A673 (cell line): ENCODE measurements around the gene MED12L. TPM values are rescaled to one million over a fixed set of nuclear protein-coding genes. Genes with fewer than 3 reads are reported as not detected.

Experiments used
- BruUV-seq: library from RNA; stranded (reverse); fragments of 400-500 nt; replicated peaks from 2 replicates; lab custom pipeline; 2021; lab: Mats Ljungman, UMichigan
- CTCF ChIA-PET: fragments of 300-600 bp; sonication (Branson Sonifier 250); formaldehyde crosslinking; loops from one replicate; lab custom pipeline; 2022; ENCODE audit warnings: antibody characterized with exemption; lab: Charles Lee
- POLR2A ChIA-PET: fragments of 300-600 bp; sonication (Branson Sonifier 250); formaldehyde crosslinking; loops from one replicate; lab custom pipeline; 2022; ENCODE audit warnings: antibody characterized with exemption; ENCODE audit not compliant: low non-redundant PET; lab: Charles Lee
- DNase-seq: peaks from one replicate; pipeline ENCODE4 v3.0.0-alpha.2; 2015; ENCODE audit warnings: low spot score
- H3K27ac ChIP-seq: fragments of 200-600 bp; sonication (generic); 2 replicates; pipeline ENCODE4 v1.5.1; 2016; ENCODE audit warnings: mixed run types, low read depth, mild to moderate bottlenecking, mixed read lengths, antibody characterized with exemption, low read length; ENCODE audit not compliant: poor library complexity, severe bottlenecking
- H3K27me3 ChIP-seq: fragments of 200-600 bp; sonication (generic); replicated peaks from 2 replicates; pipeline ENCODE4 v1.6.1; 2017; ENCODE audit warnings: mixed run types, low read depth, mild to moderate bottlenecking, mixed read lengths, antibody characterized with exemption, low read length; ENCODE audit not compliant: insufficient read depth, poor library complexity
- H3K36me3 ChIP-seq: fragments of 200-600 bp; sonication (generic); 2 replicates; pipeline ENCODE4 v1.6.1; 2016; ENCODE audit warnings: mixed run types, mild to moderate bottlenecking, mixed read lengths, antibody characterized with exemption, low read length; ENCODE audit not compliant: insufficient read depth, poor library complexity, severe bottlenecking
- H3K4me1 ChIP-seq: fragments of 200-600 bp; sonication (generic); 2 replicates; pipeline ENCODE4 v1.6.1; 2017; ENCODE audit warnings: mixed run types, mild to moderate bottlenecking, mixed read lengths, antibody characterized with exemption, low read length; ENCODE audit not compliant: insufficient read depth, poor library complexity, severe bottlenecking
- H3K4me3 ChIP-seq: fragments of 200-600 bp; sonication (generic); 2 replicates; pipeline ENCODE4 v1.5.1; 2016; ENCODE audit warnings: low read depth, mixed run types, mild to moderate bottlenecking, mixed read lengths, low read length; ENCODE audit not compliant: poor library complexity, severe bottlenecking
- H3K9me3 ChIP-seq: fragments of 200-600 bp; sonication (generic); 2 replicates; pipeline ENCODE4 v1.6.1; 2016; ENCODE audit warnings: mixed run types, low read depth, mild to moderate bottlenecking, mixed read lengths, antibody characterized with exemption, low read length; ENCODE audit not compliant: poor library complexity, severe bottlenecking
- EZH2 ChIP-seq: fragments of 200-600 bp; sonication (generic); IDR thresholded peaks from 2 replicates; pipeline ENCODE4 v1.6.1; 2017; ENCODE audit warnings: borderline replicate concordance, low read depth, mild to moderate bottlenecking, mixed read lengths, antibody characterized with exemption, low read length; ENCODE audit not compliant: poor library complexity, severe bottlenecking
- intact Hi-C: fragments of 100-400 bp; cut with micrococcal nuclease; formaldehyde crosslinking; loops from one replicate; pipeline ENCODE4 v1.10.0; 2022; ENCODE audit not compliant: unreplicated experiment
- total RNA-seq: library from RNA; stranded (reverse); gene quantifications from 2 replicates; pipeline ENCODE4 v1.2.3, GENCODE V29; 2021
- TF ChIP-seq, protein P1 (sequence below): fragments of 300-800, 200-600 bp; sonication (generic); conservative IDR thresholded peaks from 2 replicates; pipeline ENCODE4 v1.5.1; 2017; ENCODE audit warnings: low read depth, mild to moderate bottlenecking, antibody characterized with exemption, low read length, moderate library complexity, mixed read lengths

The MED12L gene
- total RNA-seq, 1 experiment from 2014 or later = 0.71 TPM

DNA sequence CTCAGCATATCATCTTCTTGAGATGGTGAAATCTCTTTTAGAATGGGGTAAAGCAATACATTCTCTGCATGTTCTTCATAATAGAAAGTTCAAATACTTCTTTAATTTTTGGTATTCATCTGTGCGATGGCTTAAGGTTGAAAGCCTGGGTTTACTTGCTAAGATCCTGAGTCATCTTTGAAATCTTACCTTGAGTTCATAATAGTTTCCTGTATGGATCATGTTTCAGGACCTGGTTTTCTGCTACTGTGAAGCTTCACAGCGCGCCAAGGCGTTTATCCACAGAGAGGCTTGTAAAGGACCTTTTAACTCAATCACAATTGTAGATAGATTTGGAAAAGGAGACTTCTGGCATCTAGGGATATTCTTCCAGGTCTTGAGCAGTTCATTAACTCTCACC is 39.0 kb downstream of the MED12L start:
- CTCF ChIA-PET = no interaction called here
- no TSS peak for BruUV-seq
- intact Hi-C loops = no loop called here
- POLR2A ChIA-PET = no interaction called here
- no peak for TF ChIP-seq EZH2
- TF ChIP-seq, protein P1, sequence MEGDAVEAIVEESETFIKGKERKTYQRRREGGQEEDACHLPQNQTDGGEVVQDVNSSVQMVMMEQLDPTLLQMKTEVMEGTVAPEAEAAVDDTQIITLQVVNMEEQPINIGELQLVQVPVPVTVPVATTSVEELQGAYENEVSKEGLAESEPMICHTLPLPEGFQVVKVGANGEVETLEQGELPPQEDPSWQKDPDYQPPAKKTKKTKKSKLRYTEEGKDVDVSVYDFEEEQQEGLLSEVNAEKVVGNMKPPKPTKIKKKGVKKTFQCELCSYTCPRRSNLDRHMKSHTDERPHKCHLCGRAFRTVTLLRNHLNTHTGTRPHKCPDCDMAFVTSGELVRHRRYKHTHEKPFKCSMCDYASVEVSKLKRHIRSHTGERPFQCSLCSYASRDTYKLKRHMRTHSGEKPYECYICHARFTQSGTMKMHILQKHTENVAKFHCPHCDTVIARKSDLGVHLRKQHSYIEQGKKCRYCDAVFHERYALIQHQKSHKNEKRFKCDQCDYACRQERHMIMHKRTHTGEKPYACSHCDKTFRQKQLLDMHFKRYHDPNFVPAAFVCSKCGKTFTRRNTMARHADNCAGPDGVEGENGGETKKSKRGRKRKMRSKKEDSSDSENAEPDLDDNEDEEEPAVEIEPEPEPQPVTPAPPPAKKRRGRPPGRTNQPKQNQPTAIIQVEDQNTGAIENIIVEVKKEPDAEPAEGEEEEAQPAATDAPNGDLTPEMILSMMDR = no peak
- Histone ChIP-seq H3K27ac (no peak overlapping the region), H3K9me3 (no peaks in the 10 kb centered on the region), H3K27me3 (no peaks in the 10 kb centered on the region), H3K4me1 (no peaks in the 10 kb centered on the region), H3K36me3 (no peaks in the 10 kb centered on the region), H3K4me3 (no peak overlapping the region)
- no peak for DNase-seq

- no TSS peak for BruUV-seq
- intact Hi-C loops = no loop called here
- DNase-seq = no peak
Observed at GRCh38 chr3:151130428-151130827, 45.0 kb downstream of the MED12L start.

DNA sequence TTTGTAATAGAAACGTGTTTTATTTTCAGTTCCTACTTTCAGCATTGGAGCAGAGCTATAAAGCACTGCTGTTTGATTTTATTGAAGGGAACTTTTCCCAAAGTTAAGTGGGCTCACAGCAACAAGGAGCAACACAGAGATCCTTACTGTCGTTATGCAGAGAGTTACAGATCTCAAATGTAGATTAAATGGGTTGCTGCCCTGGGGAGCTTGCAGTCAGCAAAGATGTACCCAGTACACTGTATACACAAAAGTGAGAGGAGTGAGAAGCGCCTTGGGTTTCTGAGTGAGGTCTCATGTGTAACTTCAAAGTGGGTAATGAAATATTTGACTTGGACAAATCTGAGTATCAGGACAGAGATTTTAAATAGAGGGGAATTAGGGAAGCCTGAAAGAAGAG is 47.7 kb downstream of the MED12L start:
- Histone ChIP-seq H3K27ac (no peak overlapping the region), H3K4me1 (no peaks in the 10 kb centered on the region), H3K9me3 (no peaks in the 10 kb centered on the region), H3K36me3 (no peaks in the 10 kb centered on the region), H3K27me3 (peaks cover 15% of the 10 kb centered on the region), H3K4me3 (no peak overlapping the region)
- ChIA-PET POLR2A (no interaction called here), CTCF (no interaction called here)
- TF ChIP-seq, protein P1 = no peak
- no peak for TF ChIP-seq EZH2
- intact Hi-C loops = no loop called here
- BruUV-seq = no TSS peak
- DNase-seq = peak; percentile 6

More at GRCh38 chr3:151130428-151130827, 45.0 kb downstream of the MED12L start:
- ChIA-PET POLR2A (no interaction called here), CTCF (no interaction called here)
- Histone ChIP-seq H3K27ac (no peak overlapping the region), H3K27me3 (no peaks in the 10 kb centered on the region), H3K4me1 (no peaks in the 10 kb centered on the region), H3K4me3 (no peak overlapping the region), H3K9me3 (no peaks in the 10 kb centered on the region), H3K36me3 (no peaks in the 10 kb centered on the region)
- TF ChIP-seq, protein P1 = no peak
